ENCODE results near the gene TRAPPC2L. TPM values are rescaled to one million over a fixed set of nuclear protein-coding genes. Genes with fewer than 3 reads are reported as not detected.

The TRAPPC2L gene
- total and polyA plus RNA-seq, 2 experiments from 2014 or later, result 30.9 to 114 TPM

GRCh38 chr16:88856122-88856827 lies 652 bp upstream of the TRAPPC2L start:
- no peaks in the 10 kb centered on the region for H3K27me3 ChIP-seq
- DNase-seq (ENCODE audit: low read depth in 1 of 2, low spot score in 1 of 2), result peak in 1 of 2 donors; percentile 31
- H3K36me3 ChIP-seq, result peaks cover 4% of the 10 kb centered on the region
- TF ChIP-seq, protein P1, sequence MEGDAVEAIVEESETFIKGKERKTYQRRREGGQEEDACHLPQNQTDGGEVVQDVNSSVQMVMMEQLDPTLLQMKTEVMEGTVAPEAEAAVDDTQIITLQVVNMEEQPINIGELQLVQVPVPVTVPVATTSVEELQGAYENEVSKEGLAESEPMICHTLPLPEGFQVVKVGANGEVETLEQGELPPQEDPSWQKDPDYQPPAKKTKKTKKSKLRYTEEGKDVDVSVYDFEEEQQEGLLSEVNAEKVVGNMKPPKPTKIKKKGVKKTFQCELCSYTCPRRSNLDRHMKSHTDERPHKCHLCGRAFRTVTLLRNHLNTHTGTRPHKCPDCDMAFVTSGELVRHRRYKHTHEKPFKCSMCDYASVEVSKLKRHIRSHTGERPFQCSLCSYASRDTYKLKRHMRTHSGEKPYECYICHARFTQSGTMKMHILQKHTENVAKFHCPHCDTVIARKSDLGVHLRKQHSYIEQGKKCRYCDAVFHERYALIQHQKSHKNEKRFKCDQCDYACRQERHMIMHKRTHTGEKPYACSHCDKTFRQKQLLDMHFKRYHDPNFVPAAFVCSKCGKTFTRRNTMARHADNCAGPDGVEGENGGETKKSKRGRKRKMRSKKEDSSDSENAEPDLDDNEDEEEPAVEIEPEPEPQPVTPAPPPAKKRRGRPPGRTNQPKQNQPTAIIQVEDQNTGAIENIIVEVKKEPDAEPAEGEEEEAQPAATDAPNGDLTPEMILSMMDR (IDR thresholded peaks at IDR 0.05; ENCODE audit: low read depth, low read length), result no peak
- H3K9me3 ChIP-seq (ENCODE audit: low read depth), result no peaks in the 10 kb centered on the region
- peak overlapping the region; percentile 75 for H3K4me3 ChIP-seq
- H3K4me1 ChIP-seq (ENCODE audit: low read depth), result no peaks in the 10 kb centered on the region
- H3K27ac ChIP-seq, result no peak overlapping the region

DNA sequence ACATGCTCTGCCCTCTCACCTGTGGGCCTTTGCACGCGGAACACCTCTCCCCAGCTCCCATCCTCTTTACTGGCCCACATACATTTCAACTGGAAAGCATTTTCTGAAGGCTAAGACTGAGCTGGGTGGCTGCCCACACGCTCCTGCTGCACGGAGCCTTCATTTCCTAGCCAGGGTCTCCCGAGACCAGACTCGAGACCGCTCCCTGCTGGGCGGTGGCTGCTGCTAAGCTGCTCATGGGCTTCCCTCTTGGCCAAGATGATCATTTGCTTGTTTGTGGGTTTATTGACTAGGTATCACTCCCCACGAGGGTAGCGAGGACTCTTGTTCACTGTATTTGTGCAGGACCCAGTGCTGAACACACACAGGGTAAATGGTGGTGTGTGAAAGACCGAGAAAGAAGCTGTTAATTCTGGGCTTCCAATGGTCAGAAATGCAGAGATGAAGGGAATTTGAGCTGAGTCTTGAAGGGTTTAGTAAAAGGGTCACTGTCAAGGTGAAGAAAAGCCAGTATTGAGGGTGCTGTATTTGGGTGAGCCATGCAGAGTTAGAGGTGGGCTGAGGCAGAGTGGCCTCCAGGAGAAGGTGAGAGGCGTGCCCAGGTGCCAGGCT lies 907 bp downstream of the TRAPPC2L start:
- no peaks in the 10 kb centered on the region for H3K4me1 ChIP-seq (ENCODE audit: low read depth)
- no peaks in the 10 kb centered on the region for H3K27me3 ChIP-seq
- H3K27ac ChIP-seq, result peak overlapping the region; percentile 78
- TF ChIP-seq, protein P1 (IDR thresholded peaks at IDR 0.05; ENCODE audit: low read depth, low read length), result peak; percentile 90
- H3K36me3 ChIP-seq, result peaks cover 4% of the 10 kb centered on the region
- peak; percentile 83 to 84 for DNase-seq (ENCODE audit: low read depth in 1 of 2, low spot score in 1 of 2)
- H3K4me3 ChIP-seq, result peak overlapping the region; percentile 75
- no peaks in the 10 kb centered on the region for H3K9me3 ChIP-seq (ENCODE audit: low read depth)

DNA sequence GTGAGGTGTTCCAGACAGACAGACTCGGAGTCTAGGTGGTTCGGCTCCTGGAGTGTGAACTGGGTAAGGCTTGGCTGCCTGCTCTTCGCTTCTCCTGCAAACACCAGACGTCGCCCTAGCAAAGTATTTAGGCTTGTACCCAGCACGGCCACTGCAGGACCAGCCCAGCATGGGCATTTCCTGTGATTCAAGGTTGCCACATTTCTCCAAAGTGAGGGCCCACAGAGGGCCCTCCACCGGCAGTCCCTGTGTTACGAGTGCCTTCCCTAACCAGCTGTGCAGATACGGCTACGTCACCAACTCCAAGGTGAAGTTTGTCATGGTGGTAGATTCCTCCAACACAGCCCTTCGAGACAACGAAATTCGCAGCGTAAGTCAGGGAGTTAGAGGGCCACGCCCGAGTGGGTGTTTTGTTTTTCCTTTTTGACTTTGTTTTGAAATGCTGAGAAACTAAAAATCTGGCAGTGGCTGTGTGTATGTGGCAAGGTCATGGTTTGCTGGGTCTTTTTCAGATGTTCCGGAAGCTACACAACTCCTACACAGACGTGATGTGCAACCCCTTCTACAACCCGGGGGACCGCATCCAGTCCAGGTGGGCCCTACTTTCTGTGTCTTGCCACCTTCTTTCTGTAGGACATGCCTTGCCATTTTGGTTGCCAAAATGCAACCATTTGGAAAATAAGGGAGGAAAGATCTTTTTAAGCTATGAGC lies 2.6 kb downstream of the TRAPPC2L start:
- Histone ChIP-seq H3K9me3 (ENCODE audit: low read depth) (no peaks in the 10 kb centered on the region), H3K4me3 (no peak overlapping the region), H3K27ac (no peak overlapping the region), H3K27me3 (no peaks in the 10 kb centered on the region), H3K36me3 (peaks cover 4% of the 10 kb centered on the region), H3K4me1 (ENCODE audit: low read depth) (no peaks in the 10 kb centered on the region)
- no peak for DNase-seq (ENCODE audit: low read depth in 1 of 2, low spot score in 1 of 2)
- TF ChIP-seq, protein P1 (IDR thresholded peaks at IDR 0.05; ENCODE audit: low read depth, low read length), result no peak

DNA sequence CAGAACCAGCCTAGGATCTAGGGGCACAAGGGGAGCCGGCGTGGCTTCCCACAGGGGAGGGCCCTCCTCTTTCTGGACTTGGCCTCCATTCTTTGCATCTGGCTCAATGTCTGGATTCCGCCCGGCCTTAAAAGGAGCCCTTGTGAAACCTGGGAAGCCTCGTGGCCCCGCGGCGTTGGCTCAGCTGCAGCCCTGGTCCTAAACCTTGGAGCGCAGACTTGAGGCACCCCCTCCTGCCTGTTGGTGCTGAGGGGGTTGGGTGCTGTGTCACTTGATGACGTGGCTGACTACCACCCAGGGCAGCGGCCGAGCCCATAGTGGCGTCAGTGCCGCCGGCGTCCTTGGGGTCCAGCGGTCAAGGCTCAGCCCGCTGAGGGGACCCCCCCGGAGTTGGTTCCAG lies 4.4 kb downstream of the TRAPPC2L start:
- Histone ChIP-seq H3K4me1 (ENCODE audit: low read depth) (no peaks in the 10 kb centered on the region), H3K27me3 (no peaks in the 10 kb centered on the region), H3K27ac (no peak overlapping the region), H3K4me3 (no peak overlapping the region), H3K9me3 (ENCODE audit: low read depth) (no peaks in the 10 kb centered on the region), H3K36me3 (peaks cover 4% of the 10 kb centered on the region)
- TF ChIP-seq, protein P1 (IDR thresholded peaks at IDR 0.05; ENCODE audit: low read depth, low read length), result no peak
- DNase-seq (ENCODE audit: low read depth in 1 of 2, low spot score in 1 of 2), result no peak

DNA sequence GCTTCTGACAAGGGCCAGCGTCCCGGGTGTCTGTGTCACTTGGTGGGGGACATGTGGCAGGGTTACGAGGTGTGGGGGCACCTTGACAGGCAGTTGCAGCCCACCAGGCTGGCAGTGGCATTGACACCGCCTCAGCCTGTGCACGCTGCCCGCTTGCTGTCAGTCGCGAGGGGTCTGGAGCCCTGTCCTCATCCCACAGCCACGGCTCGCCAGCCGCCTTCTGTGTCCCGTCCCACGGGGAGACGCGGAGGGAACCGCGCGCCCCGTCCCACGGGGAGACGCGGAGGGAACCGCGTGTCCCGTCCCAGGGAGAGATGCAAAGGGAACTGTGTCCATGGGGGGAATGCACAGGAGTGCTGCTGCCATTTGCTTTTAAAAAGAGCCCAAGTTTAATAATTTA lies 6.0 kb downstream of the TRAPPC2L start:
- TF ChIP-seq, protein P1 (IDR thresholded peaks at IDR 0.05; ENCODE audit: low read depth, low read length), result no peak
- peaks cover 4% of the 10 kb centered on the region for H3K36me3 ChIP-seq
- no peak for DNase-seq (ENCODE audit: low read depth in 1 of 2, low spot score in 1 of 2)

More for the DNA sequence above, 6.0 kb downstream of the TRAPPC2L start:
- no peak overlapping the region for H3K27ac ChIP-seq
- no peaks in the 10 kb centered on the region for H3K9me3 ChIP-seq (ENCODE audit: low read depth)
- H3K4me1 ChIP-seq (ENCODE audit: low read depth), result no peaks in the 10 kb centered on the region
- no peak overlapping the region for H3K4me3 ChIP-seq
- no peaks in the 10 kb centered on the region for H3K27me3 ChIP-seq
